Colonic mucosa (tissue), 4 donors: ENCODE data around the gene NUDT19. TPM values are rescaled to one million over a fixed set of nuclear protein-coding genes. Genes with fewer than 3 reads are reported as not detected.
"Not testable (repeated sequence)": the region's sequence is repeated elsewhere in the genome, so short reads cannot be mapped to it uniquely, and the experiment has no call there.

Experiments
- DNase-seq: peaks from one replicate; pipeline ENCODE4 v3.0.0-alpha.2; 2020
- H3K27ac ChIP-seq: fragments of 200-600 bp; one replicate; pipeline ENCODE4 v1.8.0; 2021
- H3K27me3 ChIP-seq: fragments of 200-600 bp; one replicate; pipeline ENCODE4 v1.8.0; 2021
- H3K36me3 ChIP-seq: fragments of 200-600 bp; one replicate; pipeline ENCODE4 v1.8.0; 2021
- H3K4me1 ChIP-seq: fragments of 200-600 bp; one replicate; pipeline ENCODE4 v1.8.0; 2021; ENCODE audit warnings: mild to moderate bottlenecking
- H3K4me3 ChIP-seq: fragments of 200-600 bp; one replicate; pipeline ENCODE4 v1.8.0; 2021
- H3K9ac ChIP-seq, 2 donors: one replicate each; pipeline ENCODE4 v1.7.0; 2013; ENCODE audit warnings: control low read depth in 2 of 2, low read depth in 2 of 2, low read length in 2 of 2
- H3K9me3 ChIP-seq: fragments of 200-600 bp; one replicate; pipeline ENCODE4 v1.8.0; 2021
- intact Hi-C: fragments of 100-400 bp; cut with DNase I; formaldehyde crosslinking; loops from one replicate; pipeline ENCODE4 v1.14.1; 2022
- total RNA-seq, 2 donors: library from RNA; stranded (reverse); fragmentation: NEBNext Ultra II Directional in 1 of 2; extraction: Animal tissue kit (Norgen Biotek cat#: 25700) in 1 of 2; gene quantifications; one replicate each; pipeline ENCODE4 v1.2.1, GENCODE V29; 2021
- TF ChIP-seq, protein P1 (sequence below): fragments of 200-600 bp; IDR thresholded peaks from one replicate; pipeline ENCODE4 v1.8.0; 2022; ENCODE audit warnings: antibody characterized with exemption, mild to moderate bottlenecking
- donor health status: healthy.
- donor health status: DM: no; HTN: no; CAD: no.
- donor health status: DM: no; HTN: no; CAD: no.

NUDT19 gene
- total RNA-seq, 2 donors from 2014 or later, result 19.3 to 25.1 TPM

DNA sequence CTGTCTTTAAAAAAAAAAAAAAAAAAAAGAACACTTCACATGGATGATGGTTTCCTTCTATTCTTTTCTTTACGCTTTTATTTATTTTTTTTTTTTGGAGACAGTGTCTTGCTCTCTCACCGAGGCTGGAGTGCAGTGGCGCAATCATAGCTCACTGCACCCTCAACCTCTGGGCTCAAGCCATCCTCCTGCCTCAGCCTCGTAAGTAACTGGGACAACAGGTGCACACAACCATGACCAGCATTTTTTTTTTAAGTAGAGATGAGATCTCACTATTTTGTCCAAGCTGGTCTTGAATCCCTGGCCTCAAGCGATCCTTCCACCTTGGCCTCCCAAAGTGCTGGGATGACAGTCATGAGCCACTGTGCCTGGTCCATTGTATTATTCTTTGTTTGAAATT, 41.0 kb upstream of the NUDT19 start:
- H3K4me3 ChIP-seq, result no peak overlapping the region
- H3K27ac ChIP-seq, result no peak overlapping the region
- TF ChIP-seq, protein P1, sequence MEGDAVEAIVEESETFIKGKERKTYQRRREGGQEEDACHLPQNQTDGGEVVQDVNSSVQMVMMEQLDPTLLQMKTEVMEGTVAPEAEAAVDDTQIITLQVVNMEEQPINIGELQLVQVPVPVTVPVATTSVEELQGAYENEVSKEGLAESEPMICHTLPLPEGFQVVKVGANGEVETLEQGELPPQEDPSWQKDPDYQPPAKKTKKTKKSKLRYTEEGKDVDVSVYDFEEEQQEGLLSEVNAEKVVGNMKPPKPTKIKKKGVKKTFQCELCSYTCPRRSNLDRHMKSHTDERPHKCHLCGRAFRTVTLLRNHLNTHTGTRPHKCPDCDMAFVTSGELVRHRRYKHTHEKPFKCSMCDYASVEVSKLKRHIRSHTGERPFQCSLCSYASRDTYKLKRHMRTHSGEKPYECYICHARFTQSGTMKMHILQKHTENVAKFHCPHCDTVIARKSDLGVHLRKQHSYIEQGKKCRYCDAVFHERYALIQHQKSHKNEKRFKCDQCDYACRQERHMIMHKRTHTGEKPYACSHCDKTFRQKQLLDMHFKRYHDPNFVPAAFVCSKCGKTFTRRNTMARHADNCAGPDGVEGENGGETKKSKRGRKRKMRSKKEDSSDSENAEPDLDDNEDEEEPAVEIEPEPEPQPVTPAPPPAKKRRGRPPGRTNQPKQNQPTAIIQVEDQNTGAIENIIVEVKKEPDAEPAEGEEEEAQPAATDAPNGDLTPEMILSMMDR, result no peak
- H3K9ac ChIP-seq, result no peak overlapping the region
- H3K4me1 ChIP-seq, result peaks cover 13% of the 10 kb centered on the region
- no peak for DNase-seq
- no peaks in the 10 kb centered on the region for H3K9me3 ChIP-seq
- no peaks in the 10 kb centered on the region for H3K27me3 ChIP-seq
- intact Hi-C loops, result no loop called here
- H3K36me3 ChIP-seq, result no peaks in the 10 kb centered on the region

DNA sequence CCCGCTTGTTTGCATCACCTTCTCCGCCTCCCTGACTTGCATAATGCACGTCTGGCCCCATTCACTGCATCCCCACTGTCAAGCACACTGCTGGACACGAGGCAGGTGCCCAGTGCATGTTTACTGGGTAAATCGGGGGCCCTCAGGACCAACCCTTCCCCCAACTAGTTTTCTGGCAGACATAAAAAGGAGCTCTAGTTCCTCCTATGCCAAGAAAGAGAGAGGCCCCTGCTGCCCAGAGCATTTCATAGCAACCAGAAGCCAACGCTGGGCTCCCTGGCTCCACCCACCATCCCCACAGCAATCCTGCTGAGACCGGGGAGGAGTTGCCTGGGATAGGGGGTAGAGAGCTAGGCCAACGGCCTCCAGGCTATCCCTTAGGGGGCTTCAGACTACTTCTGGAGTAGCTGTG, 39.9 kb upstream of the NUDT19 start:
- H3K4me1 ChIP-seq, result peaks cover 13% of the 10 kb centered on the region
- TF ChIP-seq, protein P1, result no peak
- no peaks in the 10 kb centered on the region for H3K9me3 ChIP-seq
- intact Hi-C loops, result no loop called here
- H3K9ac ChIP-seq, result no peak overlapping the region
- H3K4me3 ChIP-seq, result no peak overlapping the region
- H3K36me3 ChIP-seq, result no peaks in the 10 kb centered on the region
- H3K27me3 ChIP-seq, result no peaks in the 10 kb centered on the region
- H3K27ac ChIP-seq, result no peak overlapping the region
- peak; percentile 37 for DNase-seq

DNA sequence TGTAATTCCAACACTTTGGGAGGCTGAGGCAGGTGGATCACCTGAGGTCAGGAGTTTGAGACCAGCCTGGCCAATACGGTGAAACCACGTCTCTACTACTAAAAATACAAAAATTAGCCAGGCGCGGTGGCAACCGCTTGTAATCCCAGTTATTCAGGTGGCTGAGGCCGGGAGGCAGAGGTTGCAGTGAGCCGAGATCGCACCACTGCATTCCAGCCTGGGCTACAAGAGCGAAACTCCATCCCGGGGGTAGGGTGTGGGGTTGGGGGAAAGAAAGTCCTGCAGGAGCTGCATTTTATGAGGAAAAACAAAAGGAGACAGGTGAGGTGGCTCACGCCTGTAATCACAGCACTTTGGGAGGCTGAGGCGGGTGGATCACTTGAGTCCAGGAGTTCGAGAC, 39.3 kb upstream of the NUDT19 start:
- not testable (repeated sequence) for H3K36me3 ChIP-seq

DNA sequence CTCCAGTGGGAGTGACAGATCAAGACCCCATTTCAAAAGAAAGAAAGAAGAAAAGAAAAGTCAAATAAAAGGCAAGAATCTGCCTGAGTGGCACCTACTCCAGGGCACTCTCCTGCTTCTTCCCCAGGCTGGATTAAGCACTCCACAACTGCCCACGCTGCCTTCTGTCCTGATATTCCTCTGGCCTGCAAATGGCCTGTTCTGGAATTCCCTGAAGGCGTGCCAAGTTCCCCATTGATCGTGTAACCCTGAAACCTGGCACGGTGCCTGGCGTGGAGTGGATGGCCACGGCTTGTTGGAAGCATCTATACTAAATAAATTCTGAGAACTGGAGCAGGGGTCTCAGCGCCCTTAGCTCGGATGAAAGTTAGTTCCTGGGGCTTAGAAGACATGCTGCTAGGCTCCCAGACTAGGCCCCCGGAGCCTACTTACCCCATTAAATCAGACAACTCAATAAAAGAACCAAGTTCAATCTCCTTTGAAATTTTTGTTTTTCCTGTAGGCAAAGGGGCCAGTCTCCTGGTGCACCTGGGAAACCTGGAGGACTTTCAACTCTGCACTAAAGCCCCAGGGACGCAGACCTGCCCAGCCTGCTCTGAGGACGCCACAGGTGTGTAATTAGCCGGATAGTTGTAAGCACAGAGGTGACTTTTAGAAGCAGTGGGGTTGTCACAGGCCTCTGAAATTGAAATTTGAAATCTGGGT, 38.6 kb upstream of the NUDT19 start:
- H3K27me3 ChIP-seq, result no peaks in the 10 kb centered on the region
- peak overlapping the region; percentile 37 for H3K27ac ChIP-seq
- TF ChIP-seq, protein P1, result no peak
- no peaks in the 10 kb centered on the region for H3K36me3 ChIP-seq
- no peak overlapping the region for H3K4me3 ChIP-seq
- H3K9ac ChIP-seq, result peak overlapping the region in 1 of 2 donors; percentile 2
- H3K9me3 ChIP-seq, result no peaks in the 10 kb centered on the region
- intact Hi-C loops, result no loop called here
- peaks cover 13% of the 10 kb centered on the region for H3K4me1 ChIP-seq
- peak; percentile 63 for DNase-seq

More for the DNA sequence above, 39.3 kb upstream of the NUDT19 start:
- peaks cover 13% of the 10 kb centered on the region for H3K4me1 ChIP-seq
- H3K27me3 ChIP-seq, intact Hi-C loops, H3K27ac ChIP-seq, H3K9me3 ChIP-seq, H3K4me3 ChIP-seq, H3K9ac ChIP-seq, DNase-seq: not testable (repeated sequence)

DNA sequence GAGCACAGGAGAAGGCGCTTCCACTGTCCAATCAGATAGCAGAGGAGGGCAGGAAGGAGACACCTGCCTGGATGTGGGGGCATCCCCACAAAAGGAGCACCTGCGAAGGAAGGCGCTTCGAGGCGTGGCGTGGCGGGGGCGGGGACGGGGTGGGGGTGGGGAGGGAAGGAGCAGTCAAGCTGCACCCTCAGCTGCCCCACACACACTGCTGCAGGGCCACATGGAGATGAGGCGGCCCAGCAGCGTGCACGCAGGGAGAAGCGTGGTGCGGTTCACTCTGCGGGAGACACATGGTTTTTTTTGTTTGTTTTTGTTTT, 38.1 kb upstream of the NUDT19 start:
- H3K27ac ChIP-seq, result no peak overlapping the region
- intact Hi-C loops, result no loop called here
- peaks cover 13% of the 10 kb centered on the region for H3K4me1 ChIP-seq
- H3K4me3 ChIP-seq, result no peak overlapping the region
- no peaks in the 10 kb centered on the region for H3K36me3 ChIP-seq
- no peaks in the 10 kb centered on the region for H3K9me3 ChIP-seq
- DNase-seq, result no peak
- no peaks in the 10 kb centered on the region for H3K27me3 ChIP-seq
- no peak overlapping the region for H3K9ac ChIP-seq
- TF ChIP-seq, protein P1, result no peak

DNA sequence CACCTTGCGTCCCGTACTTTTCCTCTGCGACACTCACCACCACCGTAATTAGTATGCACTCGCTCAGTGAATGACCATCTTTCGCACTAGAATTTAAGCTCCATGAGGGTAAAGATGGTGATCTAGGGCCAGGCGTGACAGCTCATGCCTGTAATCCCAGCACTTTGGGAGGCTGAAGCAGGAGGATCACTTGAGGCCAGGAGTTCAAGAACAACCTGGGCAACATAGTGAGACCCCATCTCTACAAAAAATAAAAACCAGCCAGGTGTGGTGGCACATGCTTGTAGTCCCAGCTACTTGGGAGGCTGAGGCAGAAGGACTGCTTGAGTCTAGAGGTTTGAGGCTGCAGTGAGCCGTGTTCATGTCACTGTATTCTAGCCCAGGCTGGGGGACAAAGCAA, 35.2 kb upstream of the NUDT19 start:
- H3K4me3 ChIP-seq, H3K27ac ChIP-seq, H3K36me3 ChIP-seq, H3K9ac ChIP-seq, H3K9me3 ChIP-seq, intact Hi-C loops, DNase-seq, H3K27me3 ChIP-seq: not testable (repeated sequence)
- peaks cover 13% of the 10 kb centered on the region for H3K4me1 ChIP-seq
